H1 (cell line): Measurements from ENCODE around the gene ARHGEF7. TPM values are rescaled to one million over a fixed set of nuclear protein-coding genes. Genes with fewer than 3 reads are reported as not detected.

Experiments used
- CTCF ChIA-PET: fragments of 300-600 bp; sonication (Branson Sonifier 250); formaldehyde crosslinking; loops from one replicate; lab custom pipeline; 2021; ENCODE audit not compliant: partially characterized antibody; lab: Charles Lee
- POLR2A ChIA-PET: fragments of 300-600 bp; sonication (Branson Sonifier 250); formaldehyde crosslinking; loops from one replicate; lab custom pipeline; 2021; ENCODE audit warnings: inconsistent platforms; ENCODE audit not compliant: partially characterized antibody; lab: Charles Lee
- DNase-seq, 2 experiments: peaks; one replicate each; pipeline versions ENCODE4 v3.0.0 to v3.0.0-alpha.2; 2010 to 2022; ENCODE audit warnings: low spot score in 2 of 2, low read depth in 1 of 2, mixed read lengths in 1 of 2
- FAIRE-seq: peaks from 2 replicates; lab custom pipeline; 2011; peaks lifted over from hg19 to GRCh38; lab: Jason Lieb, UNC
- H2AFZ ChIP-seq: 2 replicates; pipeline ENCODE4 v1.8.1; 2012; ENCODE audit warnings: low read length, inconsistent platforms
- H2AK5ac ChIP-seq: 2 replicates; pipeline ENCODE4 v1.6.1; 2013; ENCODE audit warnings: low read depth, low read length
- H2BK120ac ChIP-seq: replicated peaks from 2 replicates; pipeline ENCODE3; 2013; ENCODE audit warnings: low read depth, low read length, inconsistent platforms
- H2BK12ac ChIP-seq: 2 replicates; pipeline ENCODE4 v1.6.1; 2013; ENCODE audit warnings: low read depth, low read length
- H2BK15ac ChIP-seq: 2 replicates; pipeline ENCODE4 v1.6.1; 2013; ENCODE audit warnings: low read length
- H2BK20ac ChIP-seq: 2 replicates; pipeline ENCODE4 v1.6.1; 2013; ENCODE audit warnings: low read length
- H2BK5ac ChIP-seq: 2 replicates; pipeline ENCODE4 v1.6.1; 2013; ENCODE audit warnings: low read depth, low read length
- H3K14ac ChIP-seq: 2 replicates; pipeline ENCODE4 v1.6.1; 2013; ENCODE audit warnings: inconsistent platforms; ENCODE audit not compliant: insufficient read length
- H3K18ac ChIP-seq: 2 replicates; pipeline ENCODE4 v1.6.1; 2013; ENCODE audit warnings: low read length; ENCODE audit errors: extremely low read depth
- H3K23ac ChIP-seq: 2 replicates; pipeline ENCODE4 v1.6.1; 2013; ENCODE audit warnings: inconsistent platforms; ENCODE audit not compliant: insufficient read length
- H3K23me2 ChIP-seq: 2 replicates; pipeline ENCODE4 v1.6.1; 2013; ENCODE audit warnings: low read depth, low read length
- H3K27ac ChIP-seq: 2 replicates; pipeline ENCODE4 v1.6.1; 2011; ENCODE audit warnings: low read depth, low read length, inconsistent platforms
- H3K27me3 ChIP-seq, 4 experiments: replicated peaks in 1 of 4; 1 replicate in 1 of 4; 2 replicates in 3 of 4; pipeline versions ENCODE4 v1.6.1 to v1.8.1; 2011 to 2013; ENCODE audit warnings: low read length in 3 of 4, mild to moderate bottlenecking in 3 of 4, inconsistent platforms in 2 of 4, mixed read lengths in 2 of 4, moderate library complexity in 1 of 4; ENCODE audit not compliant: control insufficient read depth in 3 of 4, insufficient read depth in 3 of 4; ENCODE audit errors: extremely low read depth in 1 of 4
- H3K36me3 ChIP-seq, 4 experiments: 2 replicates each; pipeline versions ENCODE4 v1.6.1 to v1.8.1; 2011 to 2013; ENCODE audit warnings: mild to moderate bottlenecking in 4 of 4, low read length in 3 of 4, moderate library complexity in 2 of 4, control low read depth in 1 of 4, inconsistent platforms in 1 of 4; ENCODE audit not compliant: insufficient read depth in 4 of 4, control insufficient read depth in 2 of 4
- H3K4ac ChIP-seq: replicated peaks from 2 replicates; pipeline ENCODE3; 2013; ENCODE audit warnings: low read length, low read depth, mixed read lengths, inconsistent platforms; ENCODE audit not compliant: insufficient read length
- H3K4me1 ChIP-seq, 4 experiments: replicated peaks in 1 of 4; 1 replicate in 1 of 4; 2 replicates in 3 of 4; pipeline versions ENCODE4 v1.6.1 to v1.8.1; 2011 to 2013; ENCODE audit warnings: low read length in 3 of 4, inconsistent platforms in 2 of 4, mixed read lengths in 1 of 4; ENCODE audit not compliant: insufficient read depth in 4 of 4, control insufficient read depth in 3 of 4
- H3K4me2 ChIP-seq, 2 experiments: 2 replicates each; pipeline versions ENCODE4 v1.6.1 to v1.8.1; 2011 to 2013; ENCODE audit warnings: low read depth in 2 of 2, low read length in 2 of 2, control low read depth in 1 of 2, inconsistent platforms in 1 of 2, mild to moderate bottlenecking in 1 of 2; ENCODE audit not compliant: insufficient read depth in 1 of 2
- H3K4me3 ChIP-seq, 4 experiments: fragments of 200-600, 300-600 bp in 1 of 4; sonication (generic), shearing (Covaris generic), sonication (Bioruptor Twin) in 1 of 4; 2 replicates each; pipeline versions ENCODE4 v1.5.1 to v1.8.1; 2011 to 2016; ENCODE audit warnings: low read length in 4 of 4, low read depth in 3 of 4, control low read depth in 2 of 4, inconsistent platforms in 2 of 4, mild to moderate bottlenecking in 2 of 4, mixed read lengths in 1 of 4, moderate library complexity in 1 of 4; ENCODE audit not compliant: insufficient read depth in 2 of 4; ENCODE audit errors: extremely low read depth in 1 of 4
- H3K56ac ChIP-seq: replicated peaks from 2 replicates; pipeline ENCODE3; 2013; ENCODE audit warnings: low read depth, mild to moderate bottlenecking, mixed read lengths, low read length, inconsistent platforms; ENCODE audit not compliant: insufficient read length
- H3K79me1 ChIP-seq: 2 replicates; pipeline ENCODE4 v1.6.1; 2013; ENCODE audit warnings: low read depth, low read length, control low read depth
- H3K79me2 ChIP-seq, 2 experiments: 2 replicates each; pipeline versions ENCODE4 v1.6.1 to v1.8.1; 2012 to 2013; ENCODE audit warnings: low read length in 2 of 2, mild to moderate bottlenecking in 2 of 2, inconsistent platforms in 1 of 2; ENCODE audit not compliant: insufficient read depth in 2 of 2, control insufficient read depth in 1 of 2
- H3K9ac ChIP-seq, 4 experiments: replicated peaks in 1 of 4; 1 replicate in 1 of 4; 2 replicates in 3 of 4; pipeline versions ENCODE4 v1.6.1 to v1.8.1; 2011 to 2013; ENCODE audit warnings: low read depth in 3 of 4, low read length in 3 of 4, control low read depth in 2 of 4, mild to moderate bottlenecking in 2 of 4, moderate library complexity in 2 of 4, inconsistent platforms in 1 of 4; ENCODE audit errors: extremely low read depth in 1 of 4
- H3K9me3 ChIP-seq, 2 experiments: 2 replicates each; pipeline versions ENCODE4 v1.6.1 to v1.8.1; 2012 to 2013; ENCODE audit warnings: mild to moderate bottlenecking in 2 of 2, moderate library complexity in 2 of 2, control low read depth in 1 of 2, inconsistent platforms in 1 of 2, low read depth in 1 of 2, low read length in 1 of 2, mixed read lengths in 1 of 2; ENCODE audit not compliant: insufficient read depth in 2 of 2
- H4K20me1 ChIP-seq, 2 experiments: replicated peaks in 1 of 2; 2 replicates each; pipeline versions ENCODE3 to v1.8.1; 2011 to 2013; ENCODE audit warnings: inconsistent platforms in 2 of 2, low read length in 2 of 2, mild to moderate bottlenecking in 1 of 2; ENCODE audit not compliant: insufficient read depth in 2 of 2, control insufficient read depth in 1 of 2
- H4K5ac ChIP-seq: 2 replicates; pipeline ENCODE4 v1.6.1; 2013; ENCODE audit warnings: low read length, low read depth, mixed read lengths, inconsistent platforms; ENCODE audit not compliant: insufficient read length
- H4K8ac ChIP-seq: 2 replicates; pipeline ENCODE4 v1.8.0; 2013; ENCODE audit warnings: mild to moderate bottlenecking, moderate library complexity, low read length, inconsistent platforms; ENCODE audit not compliant: insufficient read depth; ENCODE audit errors: extremely low read depth
- H4K91ac ChIP-seq: replicated peaks from 2 replicates; pipeline ENCODE3; 2013; ENCODE audit warnings: low read length, mixed read lengths, inconsistent platforms; ENCODE audit not compliant: insufficient read length
- BRCA1 ChIP-seq: IDR thresholded peaks from 2 replicates; pipeline ENCODE4 v1.6.1; 2012; ENCODE audit warnings: low read depth, low read length, improper control_type of control experiment
- FOSL1 ChIP-seq: IDR thresholded peaks from 2 replicates; pipeline ENCODE4 v1.6.1; 2011; ENCODE audit warnings: mild to moderate bottlenecking, low read depth, low read length, moderate library complexity; ENCODE audit not compliant: insufficient read depth
- POLR2A ChIP-seq, 2 experiments: IDR thresholded peaks; 1 replicate in 1 of 2; 2 replicates in 1 of 2; pipeline ENCODE4 v1.6.1; 2011; ENCODE audit warnings: low read depth in 2 of 2, low read length in 2 of 2, mild to moderate bottlenecking in 2 of 2; ENCODE audit errors: control extremely low read depth in 1 of 2
- POU5F1 ChIP-seq: IDR thresholded peaks from 2 replicates; pipeline ENCODE4 v1.6.1; 2011; ENCODE audit warnings: low read depth, mild to moderate bottlenecking, low read length, moderate library complexity
- SIX5 ChIP-seq: IDR thresholded peaks from 2 replicates; pipeline ENCODE4 v1.6.1; 2011; ENCODE audit warnings: mild to moderate bottlenecking, low read depth, low read length
- SP1 ChIP-seq: IDR thresholded peaks from 2 replicates; pipeline ENCODE4 v1.6.1; 2011; ENCODE audit warnings: low read depth, low read length
- TAF1 ChIP-seq: IDR thresholded peaks from 2 replicates; pipeline ENCODE4 v1.6.1; 2011; ENCODE audit warnings: mild to moderate bottlenecking, low read depth, low read length
- polyA plus RNA-seq, 7 experiments: library from polyadenylated mRNA; depleted of rRNA in 3 of 7; stranded (reverse) in 5 of 7; unstranded in 2 of 7; fragments of >200 nt in 5 of 7; fragments of 200-250 nt in 2 of 7; gene quantifications; 1 replicate in 5 of 7; 2 replicates in 1 of 7; 4 replicates in 1 of 7; pipeline versions ENCODE4 v1.2.1 to v1.2.3, GENCODE V29; 2011 to 2013; ENCODE audit warnings: missing spikeins in 2 of 7, mixed read lengths in 2 of 7
- total RNA-seq: library from RNA; stranded (reverse); fragmentation: NEBNext Ultra II Directional; extraction: Animal tissue kit (Norgen Biotek cat#: 25700); gene quantifications from 2 replicates; pipeline ENCODE4 v1.2.1, GENCODE V29; 2021
- TF ChIP-seq, protein P1 (sequence below): IDR thresholded peaks from 2 replicates; pipeline ENCODE4 v1.6.1; 2012; ENCODE audit warnings: inconsistent platforms

ARHGEF7 gene
- total and polyA plus RNA-seq, 2 of the 8 experiments (the other 6 are each of a cell fraction or from before 2014, with no cell fraction given) = 26.2 to 56.5 TPM

DNA sequence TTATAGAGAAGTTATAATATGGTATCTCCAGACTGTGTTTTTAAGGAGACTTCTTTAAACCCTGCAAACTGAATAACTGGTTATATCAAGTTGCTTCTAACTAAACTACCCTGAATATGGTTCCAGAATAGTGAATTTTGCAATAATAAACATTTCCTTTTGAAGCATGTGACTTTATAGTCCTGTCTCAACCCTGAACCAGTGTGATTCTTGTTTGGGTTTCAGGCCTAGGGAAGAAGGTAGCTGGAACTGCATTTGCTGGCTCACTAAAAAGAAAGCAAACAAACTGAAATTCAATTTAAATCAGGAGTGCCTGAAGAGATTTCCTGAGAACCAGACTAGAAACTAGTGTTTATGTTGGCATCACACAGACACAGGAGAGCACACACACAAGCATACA lies 4.9 kb downstream of the ARHGEF7 start:
- no peak for FAIRE-seq
- TF ChIP-seq, protein P1, sequence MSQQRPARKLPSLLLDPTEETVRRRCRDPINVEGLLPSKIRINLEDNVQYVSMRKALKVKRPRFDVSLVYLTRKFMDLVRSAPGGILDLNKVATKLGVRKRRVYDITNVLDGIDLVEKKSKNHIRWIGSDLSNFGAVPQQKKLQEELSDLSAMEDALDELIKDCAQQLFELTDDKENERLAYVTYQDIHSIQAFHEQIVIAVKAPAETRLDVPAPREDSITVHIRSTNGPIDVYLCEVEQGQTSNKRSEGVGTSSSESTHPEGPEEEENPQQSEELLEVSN = no peak
- TF ChIP-seq FOSL1 (no peak), BRCA1 (no peak), POLR2A (IDR thresholded peaks at IDR 0.05; ENCODE audit: control extremely low read depth in 1 of 2, low read depth in 2 of 2, low read length in 2 of 2) (no peak), POU5F1 (no peak), SP1 (no peak), TAF1 (no peak), SIX5 (no peak)

More for the DNA sequence above, 4.9 kb downstream of the ARHGEF7 start:
- H3K79me1 ChIP-seq = no peaks in the 10 kb centered on the region
- no peak overlapping the region for H3K18ac ChIP-seq
- H4K5ac ChIP-seq = no peak overlapping the region
- H3K27ac ChIP-seq = no peak overlapping the region
- H3K36me3 ChIP-seq = no peaks in the 10 kb centered on the region
- peak overlapping the region; percentile 28 for H3K23ac ChIP-seq
- H3K56ac ChIP-seq = no peak overlapping the region
- H2AK5ac ChIP-seq = peak overlapping the region; percentile 56; the same call in 1 of the 2 replicates
- ChIA-PET CTCF (interaction anchor here (0.8 to 1.8 kb wide), 3 partner anchors 51 to 105 kb away, joined by 3 to 7 read pairs (median 4); no protein-coding TSS in a partner anchor), POLR2A (no interaction called here)
- no peak overlapping the region for H3K14ac ChIP-seq
- H3K23me2 ChIP-seq = peaks cover 7% of the 10 kb centered on the region
- no peak overlapping the region for H2BK15ac ChIP-seq
- no peak for DNase-seq
- H2BK20ac ChIP-seq = no peak overlapping the region
- no peak overlapping the region for H3K4ac ChIP-seq
- no peak overlapping the region for H4K8ac ChIP-seq
- peaks cover 2 to 4% of the 10 kb centered on the region in 2 experiments for H4K20me1 ChIP-seq
- H2AFZ ChIP-seq = no peak overlapping the region
- H2BK12ac ChIP-seq = peak overlapping the region; percentile 2; the same call in 1 of the 2 replicates
- no peak overlapping the region for H3K4me2 ChIP-seq
- H3K4me1 ChIP-seq = no peaks in the 10 kb centered on the region; a peak in 1 of 7 replicates
- no peaks in the 10 kb centered on the region for H3K79me2 ChIP-seq
- no peak overlapping the region for H3K9ac ChIP-seq
- H4K91ac ChIP-seq = no peak overlapping the region
- H2BK5ac ChIP-seq = no peak overlapping the region; the same call in 1 of the 2 replicates
- no peaks in the 10 kb centered on the region for H3K9me3 ChIP-seq
- peaks cover 0 to 12% (median 4%) of the 10 kb centered on the region in 4 experiments; a peak in 4 of 7 replicates for H3K27me3 ChIP-seq
- no peak overlapping the region for H3K4me3 ChIP-seq
- no peak overlapping the region for H2BK120ac ChIP-seq
